Measurements from ENCODE around the gene BET1L. TPM values are rescaled to one million over a fixed set of nuclear protein-coding genes. Genes with fewer than 3 reads are reported as not detected.

The BET1L gene
- total RNA-seq, 1 donor from 2014 or later, result 24.0 TPM

DNA sequence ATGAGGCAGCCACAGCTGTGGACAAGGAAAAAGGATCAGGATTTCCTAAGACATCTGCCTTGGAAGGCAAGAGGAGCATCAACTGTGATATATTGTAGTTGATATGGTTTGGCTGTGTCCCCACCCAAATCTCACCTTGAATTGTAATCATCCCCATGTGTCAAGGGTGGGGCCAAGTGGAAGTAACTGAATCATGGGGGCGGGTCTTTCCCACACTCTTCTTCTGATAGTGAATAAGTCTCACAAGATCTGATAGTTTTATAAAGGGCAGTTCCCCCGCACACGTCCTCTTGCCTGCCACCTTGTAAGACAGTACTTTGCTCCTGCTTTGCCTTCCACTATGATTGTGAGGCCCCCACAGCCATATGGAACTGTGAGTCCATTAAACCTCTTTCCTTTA lies 10.5 kb upstream of the BET1L start:
- no peak for DNase-seq
- TF ChIP-seq, protein P1, sequence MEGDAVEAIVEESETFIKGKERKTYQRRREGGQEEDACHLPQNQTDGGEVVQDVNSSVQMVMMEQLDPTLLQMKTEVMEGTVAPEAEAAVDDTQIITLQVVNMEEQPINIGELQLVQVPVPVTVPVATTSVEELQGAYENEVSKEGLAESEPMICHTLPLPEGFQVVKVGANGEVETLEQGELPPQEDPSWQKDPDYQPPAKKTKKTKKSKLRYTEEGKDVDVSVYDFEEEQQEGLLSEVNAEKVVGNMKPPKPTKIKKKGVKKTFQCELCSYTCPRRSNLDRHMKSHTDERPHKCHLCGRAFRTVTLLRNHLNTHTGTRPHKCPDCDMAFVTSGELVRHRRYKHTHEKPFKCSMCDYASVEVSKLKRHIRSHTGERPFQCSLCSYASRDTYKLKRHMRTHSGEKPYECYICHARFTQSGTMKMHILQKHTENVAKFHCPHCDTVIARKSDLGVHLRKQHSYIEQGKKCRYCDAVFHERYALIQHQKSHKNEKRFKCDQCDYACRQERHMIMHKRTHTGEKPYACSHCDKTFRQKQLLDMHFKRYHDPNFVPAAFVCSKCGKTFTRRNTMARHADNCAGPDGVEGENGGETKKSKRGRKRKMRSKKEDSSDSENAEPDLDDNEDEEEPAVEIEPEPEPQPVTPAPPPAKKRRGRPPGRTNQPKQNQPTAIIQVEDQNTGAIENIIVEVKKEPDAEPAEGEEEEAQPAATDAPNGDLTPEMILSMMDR (IDR thresholded peaks at IDR 0.05; ENCODE audit: borderline replicate concordance), result no peak
- Histone ChIP-seq H3K4me3 (no peak overlapping the region), H3K27me3 (ENCODE audit: low read depth) (no peaks in the 10 kb centered on the region), H3K4me1 (no peaks in the 10 kb centered on the region), H3K9me3 (replicated peaks) (no peaks in the 10 kb centered on the region), H3K36me3 (peaks cover 69% of the 10 kb centered on the region), H3K27ac (replicated peaks) (no peak overlapping the region)
- intact Hi-C loops (cut with micrococcal nuclease), result no loop called here

DNA sequence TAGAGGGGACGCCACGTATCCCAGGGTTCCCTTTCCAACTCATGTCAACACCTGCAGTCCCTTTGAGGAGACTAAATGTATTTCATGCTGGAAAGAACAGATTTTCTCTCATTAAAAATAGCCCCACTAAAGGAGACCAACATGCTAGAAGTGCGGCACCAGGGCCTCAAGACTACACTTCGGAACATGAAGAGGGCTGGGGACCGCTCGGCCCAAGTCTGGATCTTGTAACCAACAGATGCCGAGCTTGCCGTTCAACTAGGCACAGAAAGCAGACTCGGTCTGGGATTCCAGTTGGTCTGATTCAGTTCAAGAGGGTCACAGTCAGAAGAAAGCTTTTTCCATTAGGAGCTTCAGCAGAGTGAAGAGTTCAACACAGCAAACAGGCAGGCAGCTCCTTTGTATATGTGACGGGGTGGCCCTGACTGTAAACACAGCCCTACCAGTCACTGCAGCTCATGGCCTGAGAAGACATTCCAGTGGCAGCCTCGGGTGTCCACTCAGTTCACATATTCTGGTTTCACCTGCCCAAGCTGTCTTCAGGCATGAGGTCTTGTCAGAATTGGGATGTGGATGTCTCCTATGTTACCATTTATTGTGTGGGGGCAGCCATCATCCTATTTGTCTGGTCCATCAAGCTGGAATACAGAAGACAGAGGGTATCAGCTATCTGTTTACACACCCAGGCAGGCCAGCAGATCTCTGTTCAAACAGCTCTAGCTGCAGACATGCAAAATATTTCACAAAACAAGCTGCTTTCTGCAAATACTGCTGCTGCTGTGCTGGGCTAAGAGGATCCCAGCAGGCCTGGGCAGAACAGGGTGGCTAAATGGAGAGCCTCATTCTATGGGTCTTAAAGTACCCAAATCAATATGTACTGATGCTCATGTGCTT lies 9.1 kb upstream of the BET1L start:
- no peak for DNase-seq
- Histone ChIP-seq H3K4me1 (peaks cover 3% of the 10 kb centered on the region), H3K9me3 (replicated peaks) (no peaks in the 10 kb centered on the region), H3K27me3 (ENCODE audit: low read depth) (no peaks in the 10 kb centered on the region), H3K4me3 (no peak overlapping the region), H3K27ac (replicated peaks) (no peak overlapping the region), H3K36me3 (peaks cover 74% of the 10 kb centered on the region)
- TF ChIP-seq, protein P1 (IDR thresholded peaks at IDR 0.05; ENCODE audit: borderline replicate concordance), result no peak
- intact Hi-C loops (cut with micrococcal nuclease), result no loop called here

DNA sequence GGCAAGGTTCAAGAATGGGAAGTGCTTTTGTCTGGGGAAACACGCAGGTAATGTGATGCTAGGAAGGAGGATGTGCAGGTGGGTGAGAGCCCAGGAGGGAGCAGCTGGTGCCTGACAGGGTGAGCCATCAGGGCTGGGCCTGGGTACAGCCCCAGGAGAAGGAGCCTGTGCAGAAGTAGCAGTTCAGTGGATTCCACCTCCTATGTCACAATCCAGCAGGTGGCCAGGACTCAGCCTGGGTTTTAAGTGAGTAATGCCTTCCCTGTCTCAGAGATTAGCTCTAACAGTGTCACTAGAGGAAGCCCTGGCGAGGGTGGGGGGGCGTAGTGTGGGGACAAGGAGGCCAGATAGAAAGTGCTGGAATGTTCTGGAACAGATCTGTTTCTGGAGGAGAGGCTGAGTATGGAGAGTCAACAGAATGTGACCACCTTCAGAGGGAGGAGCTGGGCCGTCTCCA lies 8.4 kb upstream of the BET1L start:
- Histone ChIP-seq H3K4me1 (peaks cover 11% of the 10 kb centered on the region), H3K36me3 (peaks cover 80% of the 10 kb centered on the region), H3K4me3 (no peak overlapping the region), H3K9me3 (replicated peaks) (no peaks in the 10 kb centered on the region), H3K27ac (replicated peaks) (no peak overlapping the region), H3K27me3 (ENCODE audit: low read depth) (no peaks in the 10 kb centered on the region)
- intact Hi-C loops (cut with micrococcal nuclease), result no loop called here
- TF ChIP-seq, protein P1 (IDR thresholded peaks at IDR 0.05; ENCODE audit: borderline replicate concordance), result no peak
- no peak for DNase-seq

DNA sequence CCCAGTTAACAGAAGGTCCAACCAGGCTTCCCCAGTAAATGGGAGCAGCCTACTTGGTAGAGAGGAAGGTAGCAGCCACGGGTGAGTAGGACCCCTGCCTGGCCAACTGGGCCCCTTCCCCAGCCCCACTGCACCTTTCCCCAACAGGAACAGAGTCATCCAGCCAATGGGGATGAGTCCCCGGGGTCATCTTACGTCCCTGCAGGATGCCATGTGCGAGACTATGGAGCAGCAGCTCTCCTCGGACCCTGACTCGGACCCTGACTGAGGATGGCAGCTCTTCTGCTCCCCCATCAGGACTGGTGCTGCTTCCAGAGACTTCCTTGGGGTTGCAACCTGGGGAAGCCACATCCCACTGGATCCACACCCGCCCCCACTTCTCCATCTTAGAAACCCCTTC lies 6.9 kb upstream of the BET1L start:
- H3K9me3 ChIP-seq (replicated peaks), result no peaks in the 10 kb centered on the region
- H3K27ac ChIP-seq (replicated peaks), result no peak overlapping the region
- H3K36me3 ChIP-seq, result peaks cover 90% of the 10 kb centered on the region
- H3K27me3 ChIP-seq (ENCODE audit: low read depth), result no peaks in the 10 kb centered on the region
- no peak for DNase-seq
- intact Hi-C loops (cut with micrococcal nuclease), result no loop called here
- H3K4me1 ChIP-seq, result peaks cover 26% of the 10 kb centered on the region
- TF ChIP-seq, protein P1 (IDR thresholded peaks at IDR 0.05; ENCODE audit: borderline replicate concordance), result no peak
- no peak overlapping the region for H3K4me3 ChIP-seq

DNA sequence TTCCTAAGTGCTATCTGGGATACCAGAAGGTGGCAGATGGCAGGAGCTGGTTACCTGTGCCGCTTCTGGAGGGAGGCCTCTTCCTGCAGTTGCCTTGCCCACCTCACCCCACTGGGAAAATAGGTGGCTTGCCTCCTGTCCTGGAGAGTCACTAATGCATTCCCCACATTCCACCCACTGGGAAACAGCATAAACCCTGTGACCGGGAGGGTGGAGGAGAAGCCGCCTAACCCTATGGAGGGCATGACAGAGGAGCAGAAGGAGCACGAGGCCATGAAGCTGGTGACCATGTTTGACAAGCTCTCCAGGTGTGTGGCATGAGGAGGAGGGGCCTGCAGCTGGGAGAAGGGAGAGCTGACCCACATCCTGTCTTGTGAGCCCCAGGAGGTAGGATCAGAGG lies 5.9 kb upstream of the BET1L start:
- intact Hi-C loops (cut with micrococcal nuclease), result no loop called here
- TF ChIP-seq, protein P1 (IDR thresholded peaks at IDR 0.05; ENCODE audit: borderline replicate concordance), result no peak
- Histone ChIP-seq H3K27me3 (ENCODE audit: low read depth) (no peaks in the 10 kb centered on the region), H3K4me3 (no peak overlapping the region), H3K4me1 (peaks cover 36% of the 10 kb centered on the region), H3K9me3 (replicated peaks) (no peaks in the 10 kb centered on the region), H3K36me3 (peaks cover 80% of the 10 kb centered on the region), H3K27ac (replicated peaks) (no peak overlapping the region)
- DNase-seq, result no peak
